Right hindlimb (tissue), 1 donor: Measurements from ENCODE around the gene GRID1.
A peak's percentile ranks its signal among the peaks of the same experiment; 100 is the strongest.

ENCODE experiments used
- DNase-seq: peaks from one replicate; pipeline ENCODE4 v3.0.0-alpha.2; 2018

GRID1 gene

GRCh38 chr10:86291616-86292340 lies 74.8 kb downstream of the GRID1 start:
- DNase-seq = no peak

- DNase-seq = no peak
Measured at GRCh38 chr10:86290933-86291615, 75.5 kb downstream of the GRID1 start.

- DNase-seq = no peak
Measured at GRCh38 chr10:86289577-86289868, 77.1 kb downstream of the GRID1 start.

- DNase-seq = no peak
Measured at GRCh38 chr10:86288695-86289576, 77.7 kb downstream of the GRID1 start.

GRCh38 chr10:86287966-86288579 lies 78.5 kb downstream of the GRID1 start:
- DNase-seq = no peak

GRCh38 chr10:86287110-86287793 lies 79.3 kb downstream of the GRID1 start:
- DNase-seq = no peak

GRCh38 chr10:86286236-86287109 lies 80.1 kb downstream of the GRID1 start:
- no peak for DNase-seq

GRCh38 chr10:86285136-86285790 lies 81.3 kb downstream of the GRID1 start:
- DNase-seq = no peak

GRCh38 chr10:86284355-86285105 lies 82.1 kb downstream of the GRID1 start:
- no peak for DNase-seq

GRCh38 chr10:86283466-86284287 lies 82.9 kb downstream of the GRID1 start:
- DNase-seq = no peak

- DNase-seq = peak; percentile 4
Measured at GRCh38 chr10:86282664-86283465, 83.7 kb downstream of the GRID1 start.

GRCh38 chr10:86281396-86281795 lies 85.2 kb downstream of the GRID1 start:
- no peak for DNase-seq

GRCh38 chr10:86269332-86269731 lies 97.3 kb downstream of the GRID1 start:
- DNase-seq = no peak

GRCh38 chr10:86267286-86268195 lies 99.1 kb downstream of the GRID1 start:
- DNase-seq = peak; percentile 11

GRCh38 chr10:86266446-86267242 lies 100.0 kb downstream of the GRID1 start:
- DNase-seq = peak; percentile 12

GRCh38 chr10:86265895-86266259 lies 100.7 kb downstream of the GRID1 start:
- no peak for DNase-seq
